PFSK-1 (cell line): Measurements from ENCODE around the gene SCYGR6.

Experiments
- POLR2AphosphoS5 ChIP-seq: IDR thresholded peaks from 2 replicates; pipeline ENCODE4 v1.6.1; 2012; ENCODE audit warnings: low read depth, mild to moderate bottlenecking, control low read depth, low read length, moderate library complexity
- SIN3A ChIP-seq: IDR thresholded peaks from 2 replicates; pipeline ENCODE4 v1.6.1; 2012; ENCODE audit warnings: mild to moderate bottlenecking, low read length, moderate library complexity, borderline replicate concordance; ENCODE audit not compliant: insufficient read depth

- TF ChIP-seq POLR2AphosphoS5: no peak
- no peak for TF ChIP-seq SIN3A
Observed at GRCh38 chr2:227745594-227745993, 21.0 kb upstream of the SCYGR6 start, which contains the start of gene SCYGR8.
